NCI-H1436 treated with DMSO at 0.1 percent for 48 hours (cell line): Measurements from ENCODE around the gene OR56A1.
"Not testable (repeated sequence)": the region's sequence is repeated elsewhere in the genome, so short reads cannot be mapped to it uniquely, and the experiment has no call there.

ENCODE experiments used
- DNase-seq: peaks from one replicate; lab custom pipeline; 2025; lab: John Stamatoyannopoulos, UW

Gene OR56A1, protein sequence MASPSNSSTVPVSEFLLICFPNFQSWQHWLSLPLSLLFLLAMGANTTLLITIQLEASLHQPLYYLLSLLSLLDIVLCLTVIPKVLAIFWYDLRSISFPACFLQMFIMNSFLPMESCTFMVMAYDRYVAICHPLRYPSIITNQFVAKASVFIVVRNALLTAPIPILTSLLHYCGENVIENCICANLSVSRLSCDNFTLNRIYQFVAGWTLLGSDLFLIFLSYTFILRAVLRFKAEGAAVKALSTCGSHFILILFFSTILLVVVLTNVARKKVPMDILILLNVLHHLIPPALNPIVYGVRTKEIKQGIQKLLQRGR

DNA sequence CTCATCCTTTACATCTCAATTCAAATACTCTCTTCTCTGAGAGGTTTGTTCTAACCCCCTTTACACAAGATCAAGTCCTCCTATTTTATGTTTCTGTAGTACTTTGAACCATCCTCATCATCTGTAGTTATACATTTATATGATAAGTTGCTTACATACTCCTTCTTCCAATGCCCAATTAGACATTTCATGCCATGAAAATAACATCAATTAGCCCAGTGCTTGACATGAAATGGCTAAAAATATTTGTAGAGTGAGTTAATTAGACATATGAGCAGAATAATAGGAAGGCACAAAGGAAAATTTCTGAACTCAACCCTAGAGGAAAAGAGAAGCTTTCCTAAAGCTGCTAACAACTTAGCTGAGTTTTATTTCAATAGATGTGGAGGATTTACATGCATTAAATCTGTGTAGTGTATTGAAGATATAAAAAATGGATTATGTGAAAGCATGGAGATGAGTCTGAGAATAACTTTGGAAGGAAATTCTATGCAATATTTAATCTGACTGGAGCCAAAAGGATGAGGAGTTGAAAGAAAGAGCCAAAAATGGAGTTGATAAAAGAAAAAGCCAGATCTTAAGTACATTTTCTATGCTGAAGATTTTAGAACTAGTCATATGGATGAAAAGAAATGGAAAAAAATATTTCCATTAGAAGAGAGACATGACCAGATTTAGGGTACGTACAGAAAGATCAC, at the start of gene OR56A1:
Gene OR56A1 (minus strand): TSS at position 51 of the 698 bp plus-strand sequence. CDS start 3,066 bp downstream, outside the sequence.
- DNase-seq, result no peak

DNA sequence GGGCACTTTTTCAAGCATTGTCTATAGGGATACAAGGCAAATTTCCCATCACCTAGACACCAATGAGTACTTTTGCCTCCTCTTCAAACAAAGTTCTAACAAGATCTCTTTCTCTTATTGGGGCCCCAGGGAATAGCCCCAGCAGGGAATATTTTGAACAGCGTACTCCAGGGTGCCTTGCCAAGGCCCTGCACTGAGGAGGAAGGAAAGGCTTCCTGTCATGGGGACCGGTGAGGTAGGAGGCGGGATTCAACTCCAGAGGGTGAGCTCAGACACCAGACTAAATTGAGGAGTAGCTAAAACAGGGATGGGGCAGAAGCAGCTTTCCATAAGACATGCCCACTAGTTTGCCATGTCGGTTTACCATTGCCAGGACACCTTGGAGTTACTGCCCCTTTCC, 48.9 kb upstream of the OR56A1 start:
- DNase-seq, result no peak

DNA sequence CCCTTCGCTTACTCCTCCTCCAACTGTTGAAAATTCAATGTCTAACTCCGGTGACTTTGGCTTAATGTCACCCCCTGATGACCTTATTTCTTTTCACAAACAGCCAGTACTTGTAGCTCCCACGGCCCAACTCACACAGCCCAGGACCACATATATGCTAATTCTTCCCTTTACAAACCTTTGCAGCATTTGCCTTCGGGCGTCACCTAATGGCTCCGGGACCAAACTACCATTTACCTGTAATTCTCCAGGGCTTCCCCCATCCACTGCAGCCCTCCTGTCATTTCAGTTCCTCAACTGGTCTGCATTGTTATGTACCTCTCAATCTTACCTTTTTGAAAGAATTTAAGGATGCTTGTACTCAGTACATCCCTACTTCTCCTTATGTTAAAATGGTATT, 47.2 kb upstream of the OR56A1 start:
- DNase-seq, result no peak

DNA sequence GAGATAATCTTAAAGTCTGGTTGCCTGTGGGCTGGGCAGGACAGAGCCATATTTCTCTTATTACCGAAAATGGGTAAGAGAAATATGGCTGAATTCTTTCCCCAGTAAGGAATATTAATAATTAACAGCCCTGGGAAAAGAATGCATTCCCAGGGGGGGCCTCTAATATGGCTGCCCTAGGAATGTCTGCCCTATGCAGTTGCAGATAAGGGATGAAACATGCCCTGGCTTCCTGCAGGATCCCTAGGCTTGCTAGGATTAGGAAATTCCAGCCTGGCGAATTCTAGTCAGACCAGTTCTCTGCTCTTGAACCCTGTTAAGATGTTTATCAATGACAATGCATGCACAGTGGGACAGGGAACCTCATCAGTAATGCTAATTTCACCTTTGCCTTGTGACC, 45.9 kb upstream of the OR56A1 start:
- DNase-seq, result not testable (repeated sequence)

DNA sequence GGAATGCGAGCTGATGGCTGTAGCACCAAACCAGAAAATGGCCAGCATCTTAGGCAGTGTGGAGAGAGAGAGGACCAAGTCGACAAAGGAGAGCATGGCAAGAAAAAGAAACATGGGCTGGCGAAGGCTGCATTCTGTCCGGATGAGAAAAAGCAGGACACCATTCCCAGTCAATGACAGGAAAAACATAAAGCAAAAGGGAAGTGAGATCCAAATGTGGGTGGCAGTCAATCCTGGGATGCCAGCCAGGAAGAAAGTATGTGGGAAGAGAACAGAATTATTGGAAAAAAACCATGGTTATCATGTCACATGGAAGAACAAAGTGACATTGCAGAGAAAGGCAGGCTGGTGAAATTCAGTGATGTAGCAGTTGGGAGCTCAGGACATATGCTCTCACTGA, 36.9 kb upstream of the OR56A1 start:
- no peak for DNase-seq

DNA sequence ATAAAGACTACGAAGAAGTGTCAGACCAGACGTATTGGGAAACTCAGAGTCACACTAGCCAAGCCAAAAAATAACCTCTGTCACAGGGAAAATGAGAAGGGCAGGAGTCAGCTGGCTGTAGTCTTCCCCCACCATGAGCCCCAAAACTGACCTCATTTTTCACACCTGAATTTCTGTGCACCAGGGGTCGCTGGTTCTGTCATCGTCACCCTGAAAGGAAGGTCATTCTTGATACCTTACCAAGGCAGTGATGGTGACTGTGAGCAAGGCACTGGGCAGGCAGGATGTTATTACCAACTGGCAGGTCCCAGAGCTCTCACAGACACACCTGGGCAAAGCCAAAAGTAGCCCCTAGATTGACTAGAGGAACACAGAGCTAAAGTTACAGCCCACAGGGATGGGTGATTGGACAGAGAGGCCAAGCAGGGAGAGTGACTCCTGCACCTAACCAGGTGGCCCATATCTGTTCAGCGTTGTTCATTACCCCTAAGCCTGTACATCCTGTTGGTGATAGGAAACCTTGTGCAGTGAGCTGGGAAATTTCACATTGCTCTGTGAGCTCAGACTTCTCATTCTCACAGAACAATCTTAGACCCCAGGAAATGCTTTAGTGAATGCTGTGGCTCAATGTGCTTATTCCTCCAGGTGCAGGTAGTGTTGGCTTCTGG, 32.3 kb upstream of the OR56A1 start:
- DNase-seq, result no peak

DNA sequence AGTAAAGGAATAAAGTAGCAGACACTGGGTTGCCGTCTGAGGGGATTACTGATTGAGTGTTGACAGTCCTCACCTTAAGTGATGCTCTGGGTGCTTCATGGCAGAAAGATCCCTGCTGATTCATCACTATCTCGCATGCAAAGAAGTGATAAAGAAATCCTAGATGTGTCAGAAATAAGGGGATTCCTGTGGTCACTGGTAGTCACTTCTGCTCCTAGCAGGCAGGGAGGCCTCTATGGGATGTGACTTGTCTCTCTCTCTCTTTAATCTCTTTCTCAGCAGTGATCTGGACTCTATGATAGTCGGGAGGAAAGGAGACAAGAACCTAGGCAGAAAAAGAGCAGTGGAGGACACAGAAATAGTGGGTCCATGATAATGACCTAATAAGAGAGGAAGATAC, 30.9 kb upstream of the OR56A1 start:
- no peak for DNase-seq

DNA sequence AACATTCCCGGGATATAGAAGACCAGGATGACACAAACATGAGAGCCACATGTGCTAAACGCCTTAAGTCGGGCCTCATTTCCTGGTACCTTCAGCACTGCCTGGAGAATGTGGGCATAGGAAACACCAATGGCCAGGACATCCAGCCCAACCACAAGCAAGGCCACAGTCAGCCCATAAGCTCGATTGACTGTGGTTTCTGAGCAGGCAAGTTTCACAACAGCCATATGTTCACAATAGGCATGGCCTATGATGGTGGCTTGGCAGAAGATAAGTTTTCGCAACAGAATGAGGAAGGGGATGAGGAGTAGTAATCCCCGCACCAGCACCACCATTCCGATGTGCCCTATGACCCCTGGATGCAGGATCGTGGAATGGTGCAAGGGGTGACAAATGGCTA, 26.9 kb upstream of the OR56A1 start:
- DNase-seq, result no peak

DNA sequence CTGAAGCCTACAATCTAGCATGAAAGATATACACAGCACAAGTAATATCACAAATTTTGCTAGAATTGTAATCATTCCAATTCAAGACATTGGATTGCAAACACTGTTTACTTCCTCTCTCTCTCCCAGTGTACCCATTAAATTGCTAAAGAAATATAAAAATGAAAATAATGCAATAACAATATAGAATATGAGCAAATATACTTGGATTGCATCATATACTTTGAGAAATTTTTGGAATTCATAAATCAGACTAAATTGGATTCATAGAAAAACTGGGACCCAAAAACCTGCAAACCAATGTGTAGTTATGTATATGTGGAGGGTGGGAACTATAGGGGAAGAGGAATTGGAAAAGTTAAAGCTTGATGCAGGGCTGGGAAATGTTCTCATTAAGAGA, 25.0 kb upstream of the OR56A1 start:
- DNase-seq, result no peak

DNA sequence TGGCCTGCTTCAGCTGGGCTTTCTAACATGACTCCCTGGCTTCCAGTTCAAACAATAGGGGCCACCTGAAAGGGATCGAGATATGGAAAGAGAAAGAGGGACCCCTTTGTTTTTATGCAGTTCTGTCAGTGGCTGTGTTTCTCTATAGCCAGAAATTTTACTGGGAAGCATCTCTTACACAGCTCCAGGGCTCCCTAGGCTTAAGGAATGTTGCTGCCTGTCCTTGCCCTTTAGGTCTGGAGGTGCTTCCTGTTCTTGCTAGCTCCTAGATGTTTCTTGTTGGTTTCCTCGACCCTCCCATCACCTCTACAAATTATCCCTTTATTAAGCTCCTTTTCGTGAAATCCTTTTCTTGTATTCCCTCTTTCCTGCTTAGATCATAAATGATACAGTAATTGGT, 21.8 kb upstream of the OR56A1 start:
- DNase-seq, result no peak

DNA sequence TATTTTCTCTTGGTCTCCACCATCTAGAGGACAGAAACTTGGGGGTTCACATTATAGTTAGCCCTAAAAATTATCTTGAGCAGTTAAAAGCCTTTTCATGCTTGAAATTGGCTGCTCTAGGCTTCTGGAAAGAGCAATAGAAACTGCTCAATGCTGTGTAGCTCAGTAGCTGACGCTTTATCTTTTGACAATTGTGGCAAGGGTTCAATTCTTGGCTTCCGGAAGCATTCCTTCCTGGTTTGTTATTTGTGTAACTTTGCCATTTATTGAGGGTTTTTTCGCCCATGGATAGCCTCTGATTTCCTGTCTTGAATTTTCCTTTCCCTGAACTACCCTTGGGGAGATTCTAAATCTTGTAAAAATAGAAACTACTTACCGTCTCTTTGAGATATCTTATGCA, 10.3 kb upstream of the OR56A1 start:
- no peak for DNase-seq

DNA sequence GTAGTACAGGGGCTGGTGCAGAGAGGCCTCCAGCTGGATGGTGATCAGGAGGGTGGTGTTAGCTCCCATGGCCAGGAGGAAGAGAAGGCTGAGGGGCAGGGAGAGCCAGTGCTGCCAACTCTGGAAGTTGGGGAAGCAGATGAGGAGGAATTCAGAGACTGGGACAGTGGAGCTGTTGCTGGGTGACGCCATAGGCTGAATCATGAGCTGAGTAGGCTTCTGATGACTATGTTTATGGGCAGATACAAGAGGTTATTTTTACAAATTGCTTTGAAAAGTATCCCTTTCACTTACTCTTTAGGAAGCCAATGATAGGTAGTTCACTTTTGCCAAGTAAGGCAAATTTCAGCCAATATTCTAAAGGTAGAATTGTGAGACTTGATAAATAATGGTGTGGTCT, 3.1 kb downstream of the OR56A1 start:
- no peak for DNase-seq

DNA sequence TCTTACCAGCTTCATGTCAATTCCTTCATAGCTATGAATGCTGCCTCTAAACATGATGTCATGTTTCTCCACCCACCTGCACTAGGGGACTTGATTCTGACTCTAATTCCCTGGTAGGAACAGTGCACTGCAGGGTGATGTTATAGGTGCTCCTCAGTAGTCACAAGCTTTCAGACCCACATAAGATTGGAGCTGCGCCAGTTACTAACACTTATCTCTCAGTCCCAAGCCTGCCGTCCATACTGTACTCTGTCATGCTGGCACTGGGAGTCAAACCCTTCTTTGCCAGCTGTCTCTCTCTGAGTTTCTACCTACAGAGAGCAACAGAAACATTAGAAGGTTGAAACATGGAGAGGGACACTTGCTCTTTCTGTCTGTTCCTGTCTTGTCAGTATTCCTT, 5.5 kb downstream of the OR56A1 start:
- DNase-seq, result no peak

DNA sequence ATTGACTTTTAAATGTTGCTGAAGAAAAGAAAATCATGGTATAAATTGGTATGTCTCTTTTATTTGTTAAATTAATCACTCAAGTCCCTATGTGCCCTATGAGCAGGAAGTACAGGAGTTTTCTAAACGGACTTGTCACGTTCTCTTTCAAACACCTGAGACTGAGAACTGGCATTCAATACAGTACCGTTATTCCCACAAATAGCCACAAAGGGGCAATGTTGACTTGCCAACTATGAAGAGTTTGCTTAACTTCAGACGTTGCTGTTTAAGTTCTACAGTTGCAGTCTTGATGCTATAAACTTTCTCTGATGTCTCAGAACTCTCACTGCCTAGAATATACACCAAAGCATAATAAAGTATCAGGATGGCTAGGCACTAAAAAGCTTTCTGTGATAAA, 7.6 kb downstream of the OR56A1 start:
- no peak for DNase-seq

DNA sequence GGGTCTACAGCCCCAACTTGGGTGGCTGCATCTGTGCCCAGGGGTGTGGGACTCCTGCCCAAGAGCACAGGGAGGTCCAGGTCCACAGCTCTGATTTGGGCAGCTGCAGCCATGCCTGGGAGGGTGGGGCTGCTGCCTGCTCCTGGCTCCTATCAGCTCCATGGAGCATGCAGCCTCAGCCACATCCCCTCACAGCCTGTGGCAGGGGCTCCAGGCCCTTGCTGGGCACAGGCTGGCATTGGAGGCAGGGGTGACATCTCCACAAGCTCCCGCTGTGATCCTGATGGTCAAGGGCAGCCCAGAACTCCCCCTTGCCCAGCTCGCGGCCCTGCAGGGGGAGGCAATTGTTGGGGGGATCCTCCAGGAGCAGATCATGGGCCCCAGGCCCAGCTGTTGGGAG, 17.5 kb downstream of the OR56A1 start:
- DNase-seq, result no peak

DNA sequence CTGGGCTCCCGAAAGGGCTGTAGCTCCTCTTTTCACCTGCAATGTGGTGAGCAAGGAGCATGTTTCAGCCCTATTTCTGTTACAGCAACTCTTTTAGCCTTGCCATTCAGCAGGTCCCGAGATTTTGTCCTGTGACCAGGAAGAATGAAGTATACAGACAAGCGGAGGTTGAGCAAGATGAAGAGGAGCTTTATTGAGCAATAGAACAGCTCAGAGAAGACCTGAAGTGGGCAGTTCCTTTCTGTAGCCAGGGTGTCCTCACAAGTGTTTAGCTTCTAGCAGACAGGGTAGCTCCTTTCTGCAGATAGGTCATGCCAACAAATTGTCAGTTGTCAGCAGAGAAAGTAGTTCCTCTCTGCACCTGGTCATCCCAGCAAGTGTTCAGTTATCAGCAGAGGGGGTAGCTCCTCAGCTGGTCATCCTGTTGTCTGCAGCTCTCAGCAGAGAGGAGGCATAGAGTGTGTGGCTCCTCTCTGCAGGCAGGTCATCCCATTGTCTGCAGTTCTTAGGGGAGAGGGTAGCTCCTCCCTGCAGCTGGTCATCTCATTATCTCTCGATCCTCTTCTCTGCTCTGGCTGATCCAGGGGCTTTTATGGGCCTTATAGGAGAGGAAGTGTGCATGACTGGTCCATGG, 18.4 kb downstream of the OR56A1 start:
- no peak for DNase-seq

DNA sequence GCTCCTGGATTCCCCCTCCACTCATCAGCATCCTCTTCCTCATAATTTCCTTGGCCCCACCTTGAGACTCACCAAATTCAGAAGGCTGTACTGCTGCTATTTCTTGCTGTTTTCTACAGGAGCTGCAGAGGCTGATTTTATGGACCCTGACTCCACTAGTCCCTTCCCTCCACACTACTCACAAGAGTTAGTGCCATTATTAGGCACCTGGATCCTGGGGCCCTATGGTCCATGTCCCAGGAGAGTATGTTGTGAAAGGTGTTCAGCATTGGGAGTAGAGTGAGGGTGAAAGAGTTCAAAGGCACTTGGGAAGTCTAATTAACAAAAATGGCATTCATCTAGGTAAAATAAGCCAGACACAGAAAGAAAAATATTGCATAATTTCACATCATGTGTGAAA, 23.7 kb downstream of the OR56A1 start, which contains the start of gene OR56A4:
Gene OR56A4 (minus strand): TSS at position 101 of the 400 bp plus-strand sequence. CDS start 3,954 bp downstream, outside the sequence.
- DNase-seq, result no peak

DNA sequence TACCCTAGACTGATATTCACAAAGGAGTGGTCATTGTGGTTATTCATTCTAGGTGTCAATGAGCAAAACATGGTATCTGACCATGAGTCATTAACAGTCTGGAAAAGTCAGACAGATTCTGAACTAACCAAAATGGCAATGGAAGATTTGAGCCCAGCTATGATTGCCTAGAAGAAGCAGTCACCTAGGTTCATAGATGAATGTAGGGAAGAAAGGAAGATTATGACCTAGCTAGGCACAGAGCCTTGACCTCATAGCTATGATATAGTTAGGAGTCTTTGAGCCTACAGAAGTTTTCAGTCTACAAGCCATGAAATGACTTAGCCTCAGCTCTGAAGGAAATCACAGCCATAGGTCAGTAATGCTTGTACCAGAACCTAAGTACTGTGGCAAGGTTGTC, 24.2 kb downstream of the OR56A1 start:
- DNase-seq, result no peak

DNA sequence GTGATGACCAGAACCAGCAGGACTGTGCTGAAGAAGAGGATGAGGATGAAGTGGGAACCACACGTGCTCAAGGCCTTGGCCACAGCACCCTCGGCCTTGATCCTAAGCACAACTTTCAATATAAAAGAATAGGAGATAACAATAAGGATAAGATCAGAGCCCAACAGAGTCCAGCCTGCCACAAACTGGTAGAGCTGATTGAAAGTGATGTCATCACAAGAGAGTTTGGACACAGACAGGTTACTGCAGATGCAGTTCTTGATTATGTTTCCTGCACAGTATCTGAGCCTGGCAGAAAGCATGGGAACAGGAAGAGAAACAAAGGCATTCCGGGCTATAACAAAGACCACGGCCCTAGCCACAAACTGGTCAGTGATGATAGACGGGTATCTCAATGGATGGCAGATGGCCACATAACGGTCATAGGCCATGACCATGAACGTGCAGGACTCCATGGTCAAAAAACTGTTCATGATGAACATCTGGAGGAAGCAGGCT, 28.3 kb downstream of the OR56A1 start:
- DNase-seq, result no peak

DNA sequence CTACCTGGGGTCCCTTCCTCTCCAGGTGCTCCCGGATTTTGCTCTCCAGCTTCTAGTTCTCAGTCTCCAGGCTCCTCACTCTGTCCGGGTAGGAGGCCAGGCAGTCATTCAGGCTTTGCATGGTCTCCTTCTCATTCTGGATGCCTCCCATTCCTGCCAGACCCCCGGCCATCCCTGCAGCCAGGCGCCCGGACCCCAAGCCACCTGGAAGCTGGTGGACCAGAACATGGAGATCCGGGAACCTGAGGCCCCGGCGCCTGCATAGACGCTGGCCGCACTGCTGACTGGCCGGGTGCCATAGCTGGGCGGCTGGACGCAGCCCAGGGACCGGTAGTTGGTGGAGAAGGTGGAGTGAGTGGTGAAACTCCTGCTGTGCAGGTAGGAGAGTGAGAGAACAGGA, 35.8 kb downstream of the OR56A1 start:
- no peak for DNase-seq

DNA sequence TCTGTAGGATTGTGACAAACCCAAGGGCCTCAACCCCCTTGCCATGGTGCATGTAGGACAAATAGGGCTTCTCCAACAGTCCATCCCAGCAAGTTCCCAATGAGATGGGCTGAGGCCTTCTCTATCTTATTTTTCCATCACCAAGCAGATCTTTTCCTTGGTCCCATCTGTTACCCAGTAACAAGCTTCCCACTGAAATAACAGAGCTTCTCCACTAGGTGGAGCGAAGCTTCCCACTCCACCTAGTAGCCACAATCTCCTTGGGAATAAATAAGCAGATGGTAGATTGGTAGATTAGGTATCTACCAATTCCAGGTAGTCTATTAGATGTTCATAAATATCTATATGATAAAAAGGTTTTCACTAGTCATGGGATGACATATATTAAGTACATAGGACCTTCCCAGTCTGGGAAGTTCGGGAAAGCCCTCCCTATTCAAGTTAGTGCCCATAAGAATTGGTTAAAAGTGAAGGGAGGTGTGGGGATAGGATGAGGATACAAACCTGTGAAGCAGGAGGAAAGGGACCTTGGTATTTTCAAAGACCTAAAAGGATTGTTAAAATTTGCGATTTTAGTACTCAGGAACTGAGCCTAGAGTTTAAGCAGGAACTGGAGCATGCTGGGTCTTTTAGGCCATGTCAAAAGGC, 37.8 kb downstream of the OR56A1 start:
- DNase-seq, result no peak

DNA sequence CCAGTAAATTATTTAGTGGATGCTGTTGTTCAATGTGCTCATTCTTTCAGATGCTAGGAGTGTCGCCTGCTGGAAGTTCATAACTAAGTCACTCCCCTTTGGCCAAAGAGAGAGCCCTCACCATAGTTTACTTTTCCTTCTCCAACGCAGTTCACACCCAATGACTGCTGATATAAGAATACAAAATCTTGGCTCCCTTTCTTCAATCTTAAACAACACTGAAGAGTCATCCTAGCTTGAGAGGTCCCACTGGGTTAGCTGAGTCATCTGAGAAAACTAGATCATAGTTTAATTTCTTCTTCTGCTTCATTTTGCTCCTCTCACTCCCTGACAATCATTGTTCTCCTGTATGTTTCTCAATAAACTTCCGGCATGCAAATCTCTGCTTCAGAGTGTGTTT, 38.4 kb downstream of the OR56A1 start:
- no peak for DNase-seq
